GM18508 (cell line): ENCODE measurements around the gene CUL3.
"Not testable (repeated sequence)": the region's sequence is repeated elsewhere in the genome, so short reads cannot be mapped to it uniquely, and the experiment has no call there.

Experiments
- ATAC-seq: cut with Tn5 transposase; IDR thresholded peaks from one replicate; pipeline ENCODE4 v1.9.1; 2021; ENCODE audit warnings: moderate number of reproducible peaks; ENCODE audit not compliant: insufficient read depth, unreplicated experiment

Gene CUL3

DNA sequence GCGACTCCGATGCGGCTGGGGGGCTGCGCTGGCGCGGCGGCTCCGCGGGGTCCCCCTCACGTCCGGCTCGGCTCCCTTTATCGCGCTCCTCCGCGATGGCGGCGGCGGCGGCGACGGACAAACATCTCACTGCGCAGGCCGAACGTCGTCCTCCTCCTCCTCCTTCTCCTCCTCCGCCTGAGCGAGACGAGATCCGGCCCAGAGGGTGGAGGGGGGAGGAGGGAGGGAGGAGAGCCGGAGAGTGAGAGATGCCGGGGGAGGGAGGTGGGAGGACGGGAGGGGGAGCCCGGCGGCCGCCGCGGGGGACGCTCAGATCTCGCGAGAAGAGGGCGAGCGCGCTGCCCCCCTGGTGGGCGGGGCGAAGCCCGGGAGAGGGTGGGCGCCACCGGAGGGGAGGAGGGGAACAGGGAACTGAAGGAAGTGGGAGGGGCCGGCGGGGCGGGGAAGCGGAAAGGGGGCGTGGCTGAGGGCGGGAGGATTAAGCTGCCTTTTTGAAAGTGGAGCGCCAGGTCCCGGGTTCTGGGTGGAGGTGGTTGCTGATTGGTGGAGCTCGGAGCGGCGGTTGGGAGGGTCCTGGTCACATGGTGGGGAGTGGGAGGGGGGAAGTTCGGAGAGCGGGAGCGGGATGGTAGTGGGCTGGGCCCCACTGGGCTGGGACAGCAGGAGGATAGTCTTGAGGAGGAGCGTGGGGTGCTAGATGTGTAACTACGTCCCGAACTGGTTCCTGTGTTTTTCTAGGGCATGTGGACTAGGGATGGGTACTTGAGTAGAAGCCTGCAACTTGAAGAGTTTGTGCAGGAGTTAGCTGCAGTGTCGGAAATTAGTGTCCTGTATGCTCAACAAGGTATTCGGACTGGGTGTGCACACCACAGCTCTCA, at the start of gene CUL3:
Gene CUL3, minus strand, starts transcription at position 153 of the 878 bp plus-strand sequence. CDS start 354 bp downstream, outside the sequence.
- peak; percentile 61 for ATAC-seq

DNA sequence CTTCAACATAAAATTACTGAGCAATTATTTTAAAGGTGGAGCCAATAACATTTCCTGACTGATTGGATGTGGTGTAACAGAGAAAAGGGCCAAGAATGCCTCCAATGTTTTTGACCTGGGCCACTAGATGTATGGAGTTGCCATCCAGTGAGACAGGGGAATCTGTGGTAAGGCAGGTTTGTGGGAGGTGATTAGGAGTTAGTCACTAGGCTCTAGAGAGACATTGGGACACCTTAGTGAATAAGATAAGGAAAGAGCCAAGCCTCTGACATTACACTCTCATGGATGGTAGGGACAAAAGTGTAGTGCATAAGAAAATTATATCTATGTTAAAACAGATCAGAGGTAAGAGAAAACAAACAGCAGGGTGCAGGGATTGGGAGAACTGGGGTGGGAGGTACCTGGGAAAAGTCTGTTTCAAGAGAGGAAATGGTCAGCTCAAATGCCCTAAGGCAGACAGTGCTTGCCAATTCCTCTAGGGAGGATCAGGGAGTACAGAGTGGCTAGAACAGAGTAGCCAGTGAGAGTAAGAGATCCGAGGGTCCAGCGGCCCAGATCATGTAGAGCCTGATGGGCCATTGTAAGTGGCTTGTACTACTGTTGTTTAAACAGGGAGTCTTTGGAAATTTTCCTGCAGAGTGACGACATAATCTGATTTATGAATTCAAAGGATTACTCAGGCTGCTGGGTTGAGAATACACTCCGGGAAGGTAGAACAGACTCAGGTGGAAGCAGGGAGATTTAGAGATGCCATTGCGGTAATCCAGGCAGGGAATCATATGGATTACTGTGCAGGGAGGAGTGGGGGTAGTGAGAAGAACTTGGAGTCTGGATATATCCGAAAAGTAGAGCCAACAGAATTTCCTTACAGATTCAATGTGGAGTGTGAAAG, 45.7 kb upstream of the CUL3 start:
- no peak for ATAC-seq

GRCh38 chr2:224628416-224628815, 43.3 kb upstream of the CUL3 start:
- ATAC-seq = no peak

DNA sequence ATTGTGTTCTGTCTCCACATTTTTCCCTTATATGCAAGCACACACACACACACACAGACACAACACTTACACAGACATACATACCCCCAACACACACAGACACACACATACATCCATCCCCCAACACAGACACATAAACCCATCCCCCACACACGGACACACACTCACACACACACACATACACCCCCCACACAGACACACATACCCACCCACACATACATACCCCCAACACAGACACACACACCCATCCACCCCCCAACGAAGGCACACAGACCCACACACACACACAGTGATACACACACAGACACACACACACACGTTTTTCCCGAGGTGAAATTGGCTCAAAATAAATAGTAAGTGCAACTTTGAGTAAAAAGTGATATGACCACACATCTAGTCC, 41.6 kb upstream of the CUL3 start:
- ATAC-seq = no peak

DNA sequence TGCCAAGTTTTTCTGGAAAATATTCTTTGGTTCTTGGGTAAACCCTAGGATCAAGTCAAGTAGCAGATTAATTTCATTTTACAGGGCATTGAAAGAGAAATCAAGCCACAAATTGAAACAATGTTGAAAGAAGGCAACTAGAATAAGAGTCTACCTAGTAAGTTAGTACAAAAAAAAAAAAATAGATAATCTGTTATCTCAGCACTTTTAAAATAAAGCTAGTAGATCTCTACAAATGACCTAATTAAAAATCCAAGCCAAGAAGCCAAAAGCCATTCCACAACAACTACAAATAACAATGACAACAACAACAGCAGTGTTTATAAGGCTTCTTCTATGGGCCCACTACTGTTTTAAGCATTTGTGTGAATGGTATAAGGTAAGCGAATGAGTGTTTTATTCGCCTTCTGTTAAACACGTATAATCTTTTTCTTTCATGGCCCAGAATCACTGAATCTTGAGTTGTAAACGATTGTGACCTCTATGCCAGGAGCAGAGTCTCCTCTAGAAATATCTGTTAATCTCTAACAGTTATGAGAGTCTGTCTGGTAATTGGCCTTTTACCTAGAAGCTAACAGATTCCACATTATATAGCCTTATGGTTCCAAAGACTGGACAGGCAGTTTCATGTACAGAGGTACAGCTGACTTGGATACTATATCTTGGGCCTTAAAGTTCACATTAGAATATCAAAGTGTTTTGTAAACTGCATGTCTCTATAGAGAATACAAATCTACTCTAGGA, 28.6 kb upstream of the CUL3 start:
- ATAC-seq = no peak

DNA sequence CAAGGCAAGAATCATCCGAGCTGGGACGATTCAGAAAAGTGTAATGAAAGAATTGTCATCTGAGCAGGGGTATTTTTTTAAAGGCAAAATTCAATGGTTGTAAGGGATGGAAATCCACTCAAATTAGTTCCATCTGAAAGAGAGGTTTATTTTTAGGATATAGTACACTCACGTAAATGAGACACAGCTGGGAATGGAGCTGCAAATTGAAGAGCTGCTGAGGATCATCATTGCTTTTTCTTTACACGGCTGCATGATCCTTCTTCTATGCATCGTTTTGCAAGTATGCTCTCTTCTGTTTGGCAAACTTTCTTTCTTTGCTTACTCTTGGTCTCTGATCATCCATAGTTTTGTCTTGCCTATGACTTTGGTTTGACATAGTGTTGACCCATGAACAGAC, 27.4 kb upstream of the CUL3 start:
- ATAC-seq = no peak

- no peak for ATAC-seq
Observed at GRCh38 chr2:224611938-224612337, 26.8 kb upstream of the CUL3 start.

DNA sequence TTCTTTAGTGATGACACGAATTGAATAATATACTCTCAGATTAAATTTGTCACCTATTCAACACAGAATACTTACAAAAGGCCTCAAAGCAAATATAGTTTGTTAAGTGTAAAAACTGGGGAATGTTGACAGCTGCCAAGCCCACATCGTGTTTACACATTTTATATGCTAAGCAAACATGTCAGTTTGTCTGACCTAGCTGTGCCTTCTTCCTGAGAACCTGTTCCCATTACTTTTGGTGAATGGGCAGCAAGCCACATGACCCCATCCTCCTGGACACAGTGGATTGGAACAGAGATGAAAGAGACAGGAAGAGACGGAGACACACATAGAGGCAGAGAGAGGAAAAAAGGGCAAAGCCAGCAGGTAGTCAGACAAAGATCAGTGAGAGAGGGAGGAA, 22.9 kb upstream of the CUL3 start:
- ATAC-seq = no peak

DNA sequence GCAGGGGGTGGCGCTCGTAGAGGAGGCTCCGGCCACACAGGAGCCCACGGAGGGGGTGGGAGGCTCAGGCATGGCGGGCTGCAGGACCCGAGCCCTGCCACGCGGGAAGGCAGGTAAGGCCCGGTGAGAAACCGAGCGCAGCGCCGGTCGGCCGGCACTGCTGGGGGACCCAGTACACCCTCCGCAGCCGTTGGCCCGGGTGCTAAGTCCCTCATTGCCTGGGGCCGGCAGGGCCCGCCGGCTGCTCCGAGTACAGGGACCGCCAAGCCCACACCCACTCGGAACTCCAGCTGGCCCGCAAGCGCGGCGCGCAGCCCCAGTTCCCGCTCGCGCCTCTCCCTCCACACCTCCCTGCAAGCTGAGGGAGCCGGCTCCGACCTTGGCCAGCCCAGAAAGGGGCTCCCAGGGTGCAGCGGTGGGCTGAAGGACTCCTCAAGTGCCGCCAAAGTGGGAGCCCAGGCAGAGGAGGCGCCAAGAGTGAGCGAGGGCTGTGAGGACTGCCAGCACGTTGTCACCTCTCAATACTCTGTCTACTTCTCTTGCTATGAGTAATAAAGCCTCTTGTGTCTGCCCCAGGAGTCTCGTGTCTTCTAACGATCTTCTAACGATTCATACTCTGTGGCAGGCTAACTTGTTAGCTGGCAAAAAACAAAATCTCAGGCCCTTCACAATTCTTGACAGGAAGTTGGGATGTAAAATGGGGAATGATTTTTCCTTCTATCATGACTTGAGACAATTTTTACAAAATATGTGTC, 18.8 kb upstream of the CUL3 start:
- ATAC-seq = not testable (repeated sequence)

GRCh38 chr2:224602778-224603375, 17.7 kb upstream of the CUL3 start:
- not testable (repeated sequence) for ATAC-seq

DNA sequence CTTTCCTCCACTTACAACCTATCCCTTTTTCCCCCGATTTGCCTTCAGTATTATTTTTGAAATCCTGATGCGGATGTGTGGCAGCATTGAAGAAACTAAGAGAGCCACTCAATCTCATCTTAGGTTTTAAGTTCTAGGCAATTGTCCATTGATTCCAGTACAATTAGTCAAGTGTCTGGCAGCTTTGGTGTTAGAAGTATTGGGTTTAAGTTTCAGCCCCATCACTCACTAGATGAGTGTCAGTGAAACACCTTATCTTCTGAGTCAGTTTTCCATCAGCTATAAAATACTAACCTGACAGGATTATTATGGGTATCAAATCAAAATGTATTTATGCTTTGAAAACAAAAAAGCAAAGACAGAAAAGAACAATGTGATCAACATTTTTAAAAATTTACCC, 16.8 kb upstream of the CUL3 start:
- ATAC-seq = no peak

DNA sequence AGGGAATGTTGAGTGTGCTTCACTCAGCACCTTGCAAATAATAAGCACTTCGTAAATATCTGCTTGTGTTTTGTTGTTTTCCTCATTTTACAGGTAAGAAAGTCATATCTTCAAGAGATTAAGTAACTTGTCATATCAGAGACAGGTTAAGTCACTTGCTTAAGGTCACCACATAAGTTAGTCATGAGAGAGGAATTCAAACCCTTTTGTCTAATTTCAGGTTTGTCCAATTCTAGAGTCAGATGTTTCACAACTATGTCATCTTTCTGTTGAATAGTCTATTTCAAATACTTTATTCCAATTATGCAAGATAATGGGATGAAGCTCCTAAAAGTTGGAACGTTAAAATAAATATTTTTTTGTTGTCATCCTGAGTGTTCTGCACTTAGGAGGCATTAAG, 13.5 kb upstream of the CUL3 start:
- no peak for ATAC-seq

DNA sequence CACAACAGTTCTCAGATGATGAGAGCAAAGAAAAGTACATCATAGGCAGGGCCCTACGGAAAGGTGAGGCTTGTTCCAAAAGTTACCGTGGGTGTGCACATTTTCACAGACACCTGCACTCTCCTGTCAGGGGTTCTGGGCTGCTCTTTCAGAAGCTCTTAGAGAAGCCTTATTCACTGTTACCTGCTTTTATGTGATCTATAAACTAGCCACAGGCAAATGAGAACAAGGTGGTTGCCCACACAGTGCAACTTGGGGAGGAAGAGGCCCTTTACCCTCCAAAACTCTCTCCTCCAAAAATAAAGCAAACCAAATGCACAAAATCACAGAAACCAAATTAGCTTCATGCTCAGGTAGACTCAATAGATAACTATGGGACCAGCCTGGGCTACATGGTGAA, 11.1 kb upstream of the CUL3 start:
- ATAC-seq = no peak

DNA sequence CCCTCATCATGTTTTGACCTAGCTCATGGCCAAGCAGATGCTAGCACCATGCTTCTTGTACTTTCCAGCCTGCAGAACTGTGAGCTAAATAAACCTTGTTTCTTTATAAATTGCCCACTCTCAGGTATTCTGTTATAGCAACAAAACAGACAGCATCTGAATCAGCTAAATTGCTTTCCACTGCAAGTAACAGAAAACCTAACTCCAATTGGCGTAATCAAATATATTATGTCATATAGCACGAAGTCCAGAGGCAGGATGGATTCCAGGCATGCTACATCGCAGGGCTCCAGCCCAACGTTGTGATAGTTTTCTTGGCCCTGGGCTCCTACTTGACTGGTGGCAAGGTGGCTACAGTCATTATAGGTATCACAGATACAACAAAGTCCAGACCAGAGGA, 10.4 kb upstream of the CUL3 start:
- ATAC-seq = no peak

- no peak for ATAC-seq
Observed at GRCh38 chr2:224594840-224595239, 9.7 kb upstream of the CUL3 start.

GRCh38 chr2:224591220-224591619, 6.1 kb upstream of the CUL3 start:
- no peak for ATAC-seq

GRCh38 chr2:224586127-224586695, 1.0 kb upstream of the CUL3 start:
- ATAC-seq = no peak

GRCh38 chr2:224584785-224585210, 365 bp downstream of the CUL3 start:
- peak; percentile 5 for ATAC-seq

- no peak for ATAC-seq
Observed at GRCh38 chr2:224584111-224584784, 915 bp downstream of the CUL3 start.
